HS-27A (cell line): Measurements from ENCODE around the gene VCP.

Experiments used
- DNase-seq: peaks from one replicate; pipeline ENCODE4 v3.0.0-alpha.2; 2012; ENCODE audit warnings: low read depth, missing footprints

Gene VCP

DNA sequence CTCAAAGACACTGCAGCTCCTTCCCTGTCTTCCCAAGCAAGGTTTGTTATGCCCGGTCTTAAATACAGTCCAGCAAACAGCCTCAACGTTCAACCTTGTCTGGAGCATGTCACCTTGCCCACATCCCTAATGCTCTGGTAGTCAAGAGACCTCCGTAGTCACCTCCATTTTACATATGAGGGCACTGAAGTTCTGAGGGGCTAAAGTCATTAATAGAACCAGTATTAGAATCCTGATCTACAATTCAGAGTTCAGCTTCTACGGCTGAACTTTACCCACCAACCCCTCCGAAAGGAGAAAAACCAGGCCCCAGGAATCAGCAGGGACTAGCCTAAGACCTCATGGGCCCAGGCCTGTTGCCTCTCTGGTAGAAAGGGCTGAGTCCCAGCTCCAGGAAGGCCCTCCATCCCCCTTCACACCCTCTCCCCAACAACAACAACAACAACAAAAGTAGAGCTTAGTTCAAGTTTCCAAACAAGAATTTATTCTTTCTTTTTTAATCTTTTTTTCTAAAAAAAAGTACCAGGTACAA lies 31.3 kb upstream of the VCP start:
- no peak for DNase-seq

DNA sequence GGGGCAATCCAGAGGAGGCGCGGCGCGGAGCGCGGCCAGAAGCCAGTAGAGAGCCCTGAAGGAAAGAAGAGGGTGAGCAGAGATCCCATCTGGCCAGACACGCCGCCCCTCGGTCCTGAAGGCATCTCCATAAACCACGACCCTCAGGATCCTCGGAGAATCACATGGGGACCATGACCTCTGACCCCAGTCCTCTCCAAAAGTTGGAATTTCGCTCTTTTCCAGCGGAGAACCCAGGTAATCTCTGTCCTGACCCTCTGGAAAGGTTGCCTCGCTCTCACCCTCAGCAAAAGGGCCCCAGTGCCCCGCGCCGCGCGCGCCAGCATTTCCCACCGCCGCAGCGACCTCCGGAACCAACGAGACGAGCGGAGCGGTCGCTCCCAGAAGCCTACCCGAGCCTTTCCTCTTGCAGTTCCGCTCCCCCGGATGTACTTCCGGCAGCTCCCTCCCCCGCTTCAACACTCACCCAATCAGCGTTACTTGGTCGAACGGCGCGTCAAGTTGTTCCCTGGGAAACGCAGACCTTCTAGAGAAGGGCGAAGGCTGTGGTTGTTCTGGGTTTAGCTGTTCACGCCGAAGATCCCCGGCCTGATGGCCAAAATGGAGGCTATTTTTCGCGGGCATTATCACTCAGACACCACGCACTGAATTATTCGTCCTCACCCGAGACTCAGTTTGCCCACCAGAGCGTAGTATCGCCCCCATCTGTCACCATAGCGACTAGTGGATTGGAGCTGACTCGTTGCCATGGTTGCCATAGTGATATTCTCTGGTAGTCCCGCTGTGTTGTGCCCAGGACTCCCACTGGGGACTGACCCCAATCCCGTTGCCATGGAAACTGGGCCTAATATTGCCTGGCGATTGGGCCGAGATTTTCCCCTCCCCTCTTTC lies 30.6 kb upstream of the VCP start, which contains the start of gene STOML2:
Gene STOML2, minus strand, starts transcription at position 363 of the 891 bp plus-strand sequence. Its CDS starts 37 bp downstream, at position 326.
- DNase-seq = peak; percentile 91

DNA sequence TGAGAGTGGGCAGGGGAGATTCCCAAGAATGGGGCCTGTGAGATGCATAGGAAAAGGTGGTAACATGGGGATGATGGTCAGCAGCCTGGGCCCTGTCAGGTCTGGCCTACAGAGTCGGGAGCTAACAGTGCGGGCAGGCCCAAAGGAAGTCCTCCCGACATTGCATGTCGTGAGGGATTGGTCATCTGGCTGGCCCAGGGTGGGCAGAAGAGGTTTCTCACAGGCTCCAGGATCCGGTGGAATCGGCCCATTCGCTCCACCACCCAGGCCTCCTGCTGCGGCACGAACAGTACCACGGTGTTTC lies 30.0 kb upstream of the VCP start:
- no peak for DNase-seq

DNA sequence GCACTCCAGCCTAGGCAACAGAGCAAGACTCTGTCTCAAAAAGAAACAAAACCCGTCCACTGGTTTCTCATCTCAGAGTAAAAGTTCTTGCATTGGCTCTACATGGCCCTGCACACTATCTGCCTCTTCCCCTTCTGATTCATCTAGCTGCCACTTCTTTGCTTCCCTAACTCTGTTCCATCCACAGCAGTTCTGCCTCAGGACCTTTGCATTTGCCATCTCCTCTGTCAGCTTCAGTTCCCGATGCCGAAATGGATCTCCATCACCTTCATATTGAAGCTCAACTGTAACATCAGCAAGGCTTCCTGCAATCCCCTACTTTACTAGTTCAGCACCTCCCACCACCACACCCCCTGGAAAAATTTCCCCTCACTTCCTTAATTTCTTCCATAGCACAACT lies 25.1 kb upstream of the VCP start:
- DNase-seq = no peak

GRCh38 chr9:35096035-35096849 lies 23.8 kb upstream of the VCP start, which contains the start of gene PIGO:
TSS of gene PIGO (minus strand) at chr9:35096591. CDS start at chr9:35095565, 1,026 bp downstream.
- DNase-seq = no peak

GRCh38 chr9:35091536-35091935 lies 19.1 kb upstream of the VCP start:
- no peak for DNase-seq

- no peak for DNase-seq
Observed at GRCh38 chr9:35089434-35089833, 17.0 kb upstream of the VCP start.

DNA sequence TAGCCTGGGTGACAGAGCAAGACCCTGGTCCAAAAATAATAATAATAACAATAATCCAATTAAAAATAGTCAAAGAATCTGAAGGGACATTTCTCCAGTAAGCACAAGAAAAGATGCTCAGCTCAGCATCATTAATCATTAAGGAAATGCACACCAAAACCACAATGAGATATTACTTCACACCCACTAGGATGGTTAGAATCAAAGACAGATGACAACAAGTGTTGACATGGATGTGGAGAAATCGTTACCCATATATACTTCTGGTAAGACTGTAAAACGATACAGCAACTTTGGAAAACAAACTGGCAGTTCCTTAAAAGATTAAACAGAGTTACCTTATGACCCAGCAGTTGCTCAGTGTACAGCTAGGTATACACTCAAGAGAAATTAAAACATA lies 12.7 kb upstream of the VCP start:
- DNase-seq = no peak

DNA sequence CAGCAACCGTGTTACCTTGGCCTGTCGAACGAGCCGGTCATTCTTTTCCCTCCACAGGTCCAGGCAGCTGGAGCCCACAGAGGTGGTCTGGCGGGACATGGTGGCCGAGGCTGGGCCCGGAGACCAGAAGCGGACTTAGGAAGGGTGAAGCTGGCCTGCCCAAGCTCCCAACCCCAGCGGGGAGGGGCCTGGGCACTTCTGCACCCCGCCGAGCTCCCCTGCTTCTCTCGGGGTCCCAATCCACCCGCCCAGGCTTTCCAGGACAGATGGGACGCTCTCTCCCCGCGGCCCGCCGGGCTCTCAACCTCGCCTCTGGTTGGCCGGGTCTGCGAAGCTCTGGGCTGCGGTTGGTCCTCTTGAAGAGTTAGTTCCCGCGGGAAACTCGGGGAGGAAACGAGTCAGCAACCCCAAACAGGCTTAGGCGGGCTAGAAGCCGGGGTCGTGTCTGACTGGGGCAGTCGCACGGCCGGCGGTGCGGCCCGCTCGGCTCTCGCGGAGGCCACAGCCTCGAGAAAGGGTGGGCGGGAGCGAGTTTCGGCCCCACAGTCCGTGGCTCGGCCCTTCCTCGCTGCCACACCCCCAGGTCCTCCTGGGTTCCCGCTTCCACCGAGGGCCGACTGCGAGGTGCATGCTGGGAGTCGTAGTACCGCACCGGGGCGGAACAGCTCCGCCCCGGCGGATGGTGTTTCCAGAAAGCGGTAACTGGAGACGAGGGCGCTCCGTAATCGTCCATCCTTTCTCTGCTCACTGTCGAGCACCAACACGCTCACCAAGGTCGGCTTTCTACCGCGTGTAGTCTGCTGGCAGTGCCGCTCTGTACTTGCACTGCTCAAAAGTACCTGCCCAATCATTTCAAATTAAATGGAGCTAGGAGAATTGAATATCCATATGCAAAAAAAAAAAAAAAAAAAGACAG lies 7.3 kb upstream of the VCP start, which contains the start of gene FANCG:
Gene FANCG, minus strand, starts transcription at position 517 of the 916 bp plus-strand sequence. Its CDS starts 418 bp downstream, at position 99.
- DNase-seq = peak; percentile 88

- DNase-seq = no peak
Observed at GRCh38 chr9:35079041-35079425, 6.6 kb upstream of the VCP start.

DNA sequence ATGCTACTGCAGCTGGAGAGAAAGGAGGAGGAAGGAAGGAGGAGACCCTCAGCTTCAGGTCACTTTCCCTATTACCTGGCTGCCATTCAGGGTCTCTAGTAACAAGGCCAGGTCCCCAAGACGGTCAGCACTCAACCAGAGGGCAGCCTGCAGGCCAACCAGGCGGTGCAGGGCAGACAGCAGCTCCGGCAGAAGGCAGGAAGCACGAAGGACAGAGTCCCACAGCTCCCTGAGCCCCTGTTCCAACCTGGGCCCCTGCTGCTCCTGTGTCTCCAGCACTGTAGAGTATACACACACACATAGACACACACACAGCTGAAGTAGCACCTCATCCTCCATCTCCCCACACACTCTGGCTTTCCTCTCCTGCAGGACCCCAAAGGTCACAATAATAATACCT lies 5.6 kb upstream of the VCP start:
- DNase-seq = no peak

DNA sequence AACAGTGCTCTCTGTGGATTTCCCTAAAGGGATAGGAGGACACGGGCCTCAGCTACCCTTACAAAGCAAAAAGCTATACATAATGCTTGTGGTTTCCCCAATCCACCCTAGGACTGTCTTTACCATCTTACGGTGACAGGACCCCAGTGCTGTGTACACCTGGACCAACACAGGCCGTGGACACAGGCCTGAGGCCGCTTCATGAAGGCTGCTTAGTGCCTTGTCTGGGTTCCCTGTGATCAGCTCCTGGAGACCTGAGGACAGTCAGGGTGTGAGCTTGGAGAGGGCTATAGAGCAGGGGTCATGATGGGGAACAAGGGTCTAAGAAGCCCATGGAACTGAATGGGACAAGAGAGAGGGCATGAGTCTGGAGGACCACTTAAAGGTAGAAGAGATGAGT lies 4.4 kb upstream of the VCP start:
- no peak for DNase-seq

- DNase-seq = no peak
Observed at GRCh38 chr9:35075358-35075757, 2.9 kb upstream of the VCP start.

DNA sequence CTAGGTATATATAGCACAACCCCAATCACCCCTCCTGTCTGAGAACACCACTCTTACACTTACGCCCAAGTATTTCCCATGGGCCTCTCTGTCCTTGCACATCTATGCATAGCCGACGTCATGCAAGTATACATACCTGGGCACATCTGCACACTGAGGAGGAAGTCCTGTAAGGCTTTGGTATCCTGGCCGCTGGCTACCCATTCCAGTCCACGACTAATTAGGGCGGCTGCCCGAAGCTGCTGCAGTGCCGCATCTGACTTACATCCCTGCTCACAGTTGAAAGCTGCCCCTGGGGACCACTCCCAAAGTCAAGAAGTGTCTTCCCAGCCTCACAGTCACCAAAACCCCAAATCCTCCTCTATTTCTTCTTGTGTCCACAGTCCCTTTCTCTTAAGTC lies 2.4 kb upstream of the VCP start:
- DNase-seq = no peak

DNA sequence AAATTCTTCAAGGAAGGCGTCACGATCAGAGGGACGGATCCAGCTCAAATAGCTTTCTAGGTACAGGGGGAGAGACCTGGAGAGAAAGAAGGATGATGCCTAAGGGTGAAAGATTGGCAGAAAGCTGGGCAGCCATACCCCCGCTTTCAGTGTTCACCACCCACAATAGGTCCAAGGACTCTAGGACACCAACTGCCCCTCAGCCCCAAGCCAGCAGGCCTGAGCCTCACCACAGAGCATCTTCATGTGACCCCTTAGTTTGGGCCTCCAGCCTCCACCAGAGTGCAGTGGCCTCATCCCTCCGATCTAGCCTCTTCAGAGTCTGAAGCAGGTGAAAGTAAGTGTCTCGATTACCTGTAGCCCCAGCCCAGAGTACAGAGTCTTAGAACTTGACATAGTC lies 1.7 kb upstream of the VCP start:
- DNase-seq = no peak

DNA sequence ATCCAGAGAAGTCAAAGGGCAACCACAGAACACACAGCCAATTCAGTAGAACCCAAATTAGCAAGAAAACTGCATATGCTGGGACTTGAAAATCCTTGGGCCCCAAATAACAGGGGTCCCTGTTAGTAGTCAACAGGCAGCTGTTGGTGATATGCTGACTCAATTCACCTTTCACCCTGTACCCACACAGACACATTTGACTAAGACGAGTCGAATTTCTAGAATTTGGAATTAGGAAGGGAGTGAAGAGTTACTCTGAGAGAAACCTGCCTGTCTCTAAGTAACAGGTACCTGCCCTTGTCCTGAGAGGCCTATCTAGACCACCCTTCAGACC lies 821 bp upstream of the VCP start:
- no peak for DNase-seq

GRCh38 chr9:35071814-35072460 lies 488 bp downstream of the VCP start:
- DNase-seq = peak; percentile 82

DNA sequence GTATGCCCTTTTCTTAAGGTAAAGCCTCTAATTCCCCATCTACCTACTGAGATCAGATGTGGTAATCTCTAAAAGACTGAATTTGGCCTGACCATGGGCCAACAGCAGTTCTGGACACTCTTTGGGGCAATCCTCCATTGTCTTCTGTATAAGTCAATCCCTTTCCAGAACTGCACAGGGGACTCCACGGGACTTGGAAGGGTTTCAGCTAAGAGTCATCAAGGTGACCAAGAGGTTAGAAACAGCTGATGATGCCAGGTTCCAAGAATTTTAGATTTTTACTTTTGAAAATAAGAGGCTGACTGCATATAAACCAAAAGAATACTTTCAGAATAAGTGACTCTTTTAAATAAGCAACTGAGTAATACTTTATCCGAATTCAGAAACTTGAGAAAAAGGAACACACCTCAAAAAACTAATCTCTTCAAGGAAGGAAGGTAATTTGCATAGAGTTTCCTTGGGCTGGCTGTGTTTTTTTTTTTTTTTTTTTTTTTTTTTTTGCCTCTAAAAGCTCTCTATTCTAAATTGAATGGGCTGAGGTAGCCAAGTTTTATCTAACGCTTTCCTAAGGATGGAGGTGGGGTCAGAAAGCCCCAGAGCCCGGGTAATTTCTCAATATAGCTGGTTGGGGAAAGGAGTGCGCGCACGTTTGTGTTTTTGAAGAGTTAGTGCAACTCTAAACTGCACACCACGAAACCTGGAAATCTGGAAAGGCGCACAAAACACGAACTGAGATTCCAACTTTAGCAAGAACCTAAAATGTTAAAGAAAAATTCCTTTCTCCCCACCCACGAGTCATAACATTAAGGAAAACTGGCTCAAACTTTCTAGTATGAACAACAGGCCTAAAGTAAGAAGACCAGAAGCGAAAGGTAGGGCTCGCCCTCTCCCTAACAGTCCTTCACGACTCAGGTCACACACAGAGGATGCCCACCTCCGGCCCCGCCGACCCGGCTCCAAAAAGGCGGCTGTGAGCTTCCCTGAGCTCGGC lies 1.3 kb downstream of the VCP start:
- no peak for DNase-seq

DNA sequence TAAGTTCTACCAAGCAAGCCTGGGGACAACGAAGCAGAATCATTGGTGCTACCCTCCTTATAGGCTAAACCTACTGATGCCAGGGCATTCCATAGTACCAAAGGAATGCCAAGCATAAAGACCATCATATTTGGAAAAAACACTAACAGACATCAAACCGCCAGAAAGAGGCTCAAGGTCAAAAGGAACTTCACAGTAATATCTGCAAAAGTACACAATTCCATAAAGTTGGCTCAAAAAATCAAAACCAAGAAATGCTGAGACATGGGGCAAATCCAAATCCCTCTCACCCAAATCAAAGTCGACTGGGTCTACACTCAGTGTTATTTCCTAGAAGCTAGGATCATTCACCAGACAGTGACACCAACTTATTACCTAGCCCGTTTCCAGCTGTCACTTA lies 3.4 kb downstream of the VCP start:
- DNase-seq = no peak

DNA sequence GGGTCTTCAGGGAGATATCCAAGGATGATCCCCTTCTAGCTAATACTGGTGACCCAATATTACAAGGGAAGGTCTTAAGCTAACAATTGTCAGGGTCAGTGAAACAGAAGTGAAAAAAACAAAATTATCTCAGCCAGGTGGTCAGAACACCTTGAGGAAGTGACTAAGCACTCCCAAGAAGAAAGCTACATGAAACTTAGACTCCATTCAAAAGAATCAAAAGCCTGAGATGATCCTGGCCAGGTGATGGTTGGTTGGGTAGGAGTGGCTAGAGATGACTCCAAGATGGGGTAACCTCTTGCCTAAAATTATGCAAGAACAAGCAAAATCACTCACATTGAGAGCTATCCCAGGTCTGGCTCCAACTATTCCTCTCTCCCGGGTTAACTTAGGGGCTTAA lies 5.4 kb downstream of the VCP start:
- no peak for DNase-seq
